22Rv1 (cell line): ENCODE data around the gene DKC1.

Experiments used
- H3K27ac ChIP-seq: fragments of 450-650 bp; 2 replicates; pipeline ENCODE4 v1.5.1; 2017
- CTCF ChIP-seq: fragments of 450-650 bp; IDR thresholded peaks from 2 replicates; pipeline ENCODE4 v1.5.1; 2017; ENCODE audit warnings: mild to moderate bottlenecking
- ZFX ChIP-seq: fragments of 450-650 bp; IDR thresholded peaks from 2 replicates; pipeline ENCODE4 v1.6.1; 2017; ENCODE audit warnings: antibody characterized with exemption, borderline replicate concordance

DKC1 gene

GRCh38 chrX:154791467-154791866, 28.8 kb downstream of the DKC1 start:
- TF ChIP-seq ZFX, result no peak
- no peak for TF ChIP-seq CTCF
- no peak overlapping the region for H3K27ac ChIP-seq

GRCh38 chrX:154791939-154792338, 29.3 kb downstream of the DKC1 start:
- H3K27ac ChIP-seq, result no peak overlapping the region
- TF ChIP-seq ZFX, result no peak
- no peak for TF ChIP-seq CTCF

GRCh38 chrX:154793084-154793795, 30.6 kb downstream of the DKC1 start:
- TF ChIP-seq CTCF (no peak), ZFX (no peak)
- H3K27ac ChIP-seq, result no peak overlapping the region

- TF ChIP-seq CTCF (no peak), ZFX (no peak)
- H3K27ac ChIP-seq, result no peak overlapping the region
Observed at GRCh38 chrX:154795016-154795415, 32.4 kb downstream of the DKC1 start.

GRCh38 chrX:154797006-154797405, 34.3 kb downstream of the DKC1 start:
- no peak overlapping the region for H3K27ac ChIP-seq
- TF ChIP-seq ZFX (no peak), CTCF (no peak)

- TF ChIP-seq CTCF (no peak), ZFX (no peak)
- H3K27ac ChIP-seq, result peak overlapping the region; percentile 83
Observed at GRCh38 chrX:154799556-154800348, 37.1 kb downstream of the DKC1 start.
